GM12878 (cell line): ENCODE results near the gene NPBWR2. TPM values are rescaled to one million over a fixed set of nuclear protein-coding genes. Genes with fewer than 3 reads are reported as not detected.

ENCODE experiments used
- ATAC-seq: fragments of 200-7000 bp; cut with Tn5 transposase; 3 replicates; pipeline ENCODE4 v1.9.1; 2020; ENCODE audit warnings: mild to moderate bottlenecking, moderate library complexity
- BruUV-seq: library from RNA; stranded (reverse); fragments of 400-500 nt; replicated peaks from 2 replicates; lab custom pipeline; 2021; lab: Mats Ljungman, UMichigan
- CTCF ChIA-PET: fragments of 300-600 bp; sonication (Branson Sonifier 250); formaldehyde crosslinking; extraction: SDS; loops from one replicate; lab custom pipeline; 2021; ENCODE audit warnings: inconsistent platforms; lab: Yijun Ruan, JAX
- POLR2A ChIA-PET: fragments of 350-600 bp; formaldehyde crosslinking; extraction: SDS; loops from one replicate; lab custom pipeline; 2021; ENCODE audit warnings: inconsistent platforms; lab: Charles Lee
- RAD21 ChIA-PET: fragments of 300-600 bp; sonication (Branson Sonifier 250); formaldehyde crosslinking; loops from one replicate; lab custom pipeline; 2023; ENCODE audit warnings: antibody characterized with exemption; ENCODE audit not compliant: unreplicated experiment; lab: Charles Lee
- SMC1A ChIA-PET: fragments of 300-600 bp; sonication (Branson Sonifier 250); formaldehyde crosslinking; loops from one replicate; lab custom pipeline; 2023; ENCODE audit not compliant: unreplicated experiment, uncharacterized antibody; lab: Charles Lee
- DNase-seq: peaks from one replicate; pipeline ENCODE4 v3.0.0-alpha.2; 2011; ENCODE audit warnings: low read depth, low spot score
- FAIRE-seq: peaks from 3 replicates; lab custom pipeline; 2011; peaks lifted over from hg19 to GRCh38; lab: Jason Lieb, UNC
- H2AFZ ChIP-seq: 2 replicates; pipeline ENCODE4 v1.6.0; 2011; ENCODE audit warnings: low read depth, low read length, control low read depth; ENCODE audit not compliant: control insufficient read depth
- H3K27ac ChIP-seq: 2 replicates; pipeline ENCODE4 v1.5.1; 2011; ENCODE audit warnings: control low read depth; ENCODE audit not compliant: control insufficient read depth, insufficient read depth
- H3K27me3 ChIP-seq, 2 experiments: replicated peaks in 1 of 2; 2 replicates each; pipeline versions ENCODE4 v1.6.0 to v1.6.1; 2011; ENCODE audit warnings: low read length in 1 of 2; ENCODE audit not compliant: control insufficient read depth in 2 of 2, insufficient read depth in 2 of 2
- H3K36me3 ChIP-seq, 2 experiments: 2 replicates each; pipeline ENCODE4 v1.5.1; 2011; ENCODE audit warnings: low read length in 1 of 2; ENCODE audit not compliant: control insufficient read depth in 2 of 2, insufficient read depth in 2 of 2
- H3K4me1 ChIP-seq: 2 replicates; pipeline ENCODE4 v1.6.1; 2011; ENCODE audit warnings: mild to moderate bottlenecking, low read length, moderate library complexity, mixed read lengths; ENCODE audit not compliant: control insufficient read depth, insufficient read depth
- H3K4me2 ChIP-seq: 2 replicates; pipeline ENCODE4 v1.6.0; 2011; ENCODE audit warnings: control low read depth; ENCODE audit not compliant: control insufficient read depth, insufficient read depth
- H3K4me3 ChIP-seq: fragments of 200-600 bp; sonication (generic); 2 replicates; pipeline ENCODE4 v1.5.1; 2016
- H3K79me2 ChIP-seq: 2 replicates; pipeline ENCODE4 v1.6.0; 2011; ENCODE audit warnings: low read length; ENCODE audit not compliant: control insufficient read depth, insufficient read depth
- H3K9ac ChIP-seq: 2 replicates; pipeline ENCODE4 v1.8.0; 2011; ENCODE audit warnings: low read length, control low read depth, mixed read lengths; ENCODE audit not compliant: control insufficient read depth, insufficient read depth
- H3K9me3 ChIP-seq: replicated peaks from 3 replicates; pipeline ENCODE4 v1.5.1; 2011; ENCODE audit warnings: mild to moderate bottlenecking, low read length; ENCODE audit not compliant: control insufficient read depth, insufficient read depth
- H4K20me1 ChIP-seq: 2 replicates; pipeline ENCODE4 v1.6.0; 2011; ENCODE audit not compliant: control insufficient read depth, insufficient read depth
- ASH2L ChIP-seq: fragments of 300-600, 200-600 bp; sonication (generic); IDR thresholded peaks from 2 replicates; pipeline ENCODE4 v1.6.1; 2017; ENCODE audit warnings: low read depth, mild to moderate bottlenecking, borderline replicate concordance
- BRCA1 ChIP-seq: IDR thresholded peaks from 2 replicates; pipeline ENCODE4 v1.6.1; 2011; ENCODE audit warnings: low read depth, low read length, improper control_type of control experiment
- EGR1 ChIP-seq, 2 experiments: IDR thresholded peaks; 1 replicate in 1 of 2; 2 replicates in 1 of 2; pipeline ENCODE4 v1.6.1; 2011 to 2012; ENCODE audit warnings: low read depth in 2 of 2, low read length in 2 of 2, borderline replicate concordance in 1 of 2, mild to moderate bottlenecking in 1 of 2, moderate library complexity in 1 of 2
- SIN3A ChIP-seq: IDR thresholded peaks from 2 replicates; pipeline ENCODE4 v1.6.1; 2012; ENCODE audit warnings: low read depth, low read length, improper control_type of control experiment
- TARDBP ChIP-seq: IDR thresholded peaks from 2 replicates; pipeline ENCODE4 v1.6.1; 2016; ENCODE audit warnings: borderline replicate concordance
- WGBS: methylation state at CpG from one replicate; pipeline ENCODE4 v1.1.6; 2016; ENCODE audit warnings: low lambda C conversion rate; ENCODE audit not compliant: insufficient replicate concordance, insufficient coverage; ENCODE audit errors: missing lambda C conversion rate; 5-methylcytosine and 5-hydroxymethylcytosine counted together
- in situ Hi-C: fragments of 300-500 bp; cut with MboI; formaldehyde crosslinking; loops from 9 replicates; pipeline ENCODE4 v1.14.3; 2018; ENCODE audit warnings: mixed read lengths
- intact Hi-C: fragments of 100-400 bp; cut with micrococcal nuclease; formaldehyde crosslinking; loops from one replicate; pipeline ENCODE4 v1.14.2; 2022; ENCODE audit not compliant: unreplicated experiment
- polyA plus RNA-seq, 11 experiments: library from polyadenylated mRNA; depleted of rRNA in 4 of 11; unstranded in 6 of 11; stranded (reverse) in 5 of 11; fragments of >200 nt; fragmentation: Nextera tagmentation in 4 of 11; fragmentation: Illumina TruSeq in 1 of 11; extraction: Ambion mirVana in 4 of 11; extraction: Trizol in 1 of 11; gene quantifications; 1 replicate in 1 of 11; 2 replicates in 10 of 11; pipeline versions ENCODE4 v1.2.1 to v1.2.3, GENCODE V29; 2011 to 2016; ENCODE audit warnings: inconsistent platforms in 2 of 11, missing spikeins in 2 of 11, low read depth in 1 of 11
- total RNA-seq, 4 experiments: library from RNA; depleted of rRNA in 3 of 4; stranded (reverse); fragments of >200 nt in 3 of 4; fragmentation: Illumina TruSeq in 1 of 4; extraction: Trizol in 1 of 4; gene quantifications; 2 replicates each; pipeline versions ENCODE4 v1.2.1 to v1.2.3, GENCODE V29; 2013 to 2021
- TF ChIP-seq, protein P1 (sequence below): fragments of 450-650 bp; conservative IDR thresholded peaks from 2 replicates; pipeline ENCODE4 v1.6.1; 2017; ENCODE audit warnings: mild to moderate bottlenecking, moderate library complexity

The NPBWR2 gene
- total and polyA plus RNA-seq, 10 of the 15 experiments (the other 5 are each of a cell fraction or from before 2014, with no cell fraction given) = not detected

DNA sequence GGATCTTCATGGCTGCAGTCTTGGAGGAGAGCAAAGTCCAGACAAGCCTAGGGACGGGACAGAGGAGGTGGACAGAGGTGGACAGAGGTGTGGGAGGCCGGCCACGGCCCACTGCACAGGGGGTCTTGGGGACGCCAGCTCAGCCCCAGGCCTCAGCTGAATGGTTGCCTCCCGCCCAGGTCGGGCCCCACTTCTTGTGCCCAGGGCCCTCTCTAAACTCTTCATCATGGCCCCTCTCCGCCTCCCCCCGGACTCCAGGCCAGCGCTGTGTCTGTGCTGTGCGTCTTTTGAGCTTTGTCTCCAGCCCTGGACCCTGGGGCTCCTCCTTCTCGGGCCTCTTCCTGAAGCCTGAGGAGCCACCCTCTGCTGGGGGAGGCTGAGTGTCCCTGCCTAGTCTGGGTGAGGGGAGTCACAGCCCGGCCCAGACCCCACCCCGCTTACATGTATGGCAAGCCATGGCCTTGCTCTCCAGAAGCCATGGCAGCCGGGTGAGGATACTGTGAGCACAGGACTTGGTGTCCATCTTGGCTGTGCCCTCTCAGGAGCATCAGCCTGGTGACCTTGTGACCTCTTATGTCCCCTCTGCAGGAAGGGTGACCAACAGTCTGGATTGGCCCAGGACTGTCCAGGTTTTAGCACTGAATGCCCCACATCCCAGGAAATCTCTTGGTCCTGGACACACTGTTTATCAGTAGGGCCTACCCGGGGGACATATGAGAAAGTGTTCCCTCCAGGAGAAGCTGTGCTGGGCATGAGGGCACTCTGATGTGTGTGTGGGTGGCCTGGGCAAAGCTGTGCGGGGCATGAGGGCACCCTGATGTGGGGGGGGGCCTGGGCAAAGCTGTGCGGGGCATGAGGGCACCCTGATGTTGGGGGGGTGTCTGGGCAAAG, 9.4 kb upstream of the NPBWR2 start:
- Histone ChIP-seq H3K4me1 (peaks cover 5% of the 10 kb centered on the region), H4K20me1 (no peaks in the 10 kb centered on the region), H3K9me3 (no peaks in the 10 kb centered on the region), H3K4me3 (no peak overlapping the region), H3K27ac (no peak overlapping the region), H3K79me2 (no peaks in the 10 kb centered on the region), H3K9ac (no peak overlapping the region), H3K36me3 (no peaks in the 10 kb centered on the region), H2AFZ (no peak overlapping the region), H3K27me3 (peaks cover 0 to 3% of the 10 kb centered on the region in 2 experiments; a peak in 1 of 4 replicates), H3K4me2 (no peak overlapping the region)
- DNase-seq (no peak), ATAC-seq (no peak), FAIRE-seq (no peak)
- intact Hi-C loops = no loop called here
- RAD21 ChIA-PET = interaction anchor here (1.1 kb wide), 1 partner anchor 39 kb away, joined by 4 read pairs; no protein-coding TSS in a partner anchor
- in situ Hi-C loops = no loop called here
- POLR2A ChIA-PET = interaction anchor here (0.6 to 1.0 kb wide), 2 partner anchors 33 to 588 kb away, joined by 3 read pairs; no protein-coding TSS in a partner anchor
- 47% methylated on average over 12 of the region's 17 CpGs for WGBS
- no peak for TF ChIP-seq SIN3A
- no peak for TF ChIP-seq BRCA1
- TF ChIP-seq EGR1 (IDR thresholded peaks at IDR 0.05; ENCODE audit: borderline replicate concordance in 1 of 2, low read depth in 2 of 2, low read length in 2 of 2) = no peak
- TF ChIP-seq TARDBP = no peak
- TF ChIP-seq, protein P1, sequence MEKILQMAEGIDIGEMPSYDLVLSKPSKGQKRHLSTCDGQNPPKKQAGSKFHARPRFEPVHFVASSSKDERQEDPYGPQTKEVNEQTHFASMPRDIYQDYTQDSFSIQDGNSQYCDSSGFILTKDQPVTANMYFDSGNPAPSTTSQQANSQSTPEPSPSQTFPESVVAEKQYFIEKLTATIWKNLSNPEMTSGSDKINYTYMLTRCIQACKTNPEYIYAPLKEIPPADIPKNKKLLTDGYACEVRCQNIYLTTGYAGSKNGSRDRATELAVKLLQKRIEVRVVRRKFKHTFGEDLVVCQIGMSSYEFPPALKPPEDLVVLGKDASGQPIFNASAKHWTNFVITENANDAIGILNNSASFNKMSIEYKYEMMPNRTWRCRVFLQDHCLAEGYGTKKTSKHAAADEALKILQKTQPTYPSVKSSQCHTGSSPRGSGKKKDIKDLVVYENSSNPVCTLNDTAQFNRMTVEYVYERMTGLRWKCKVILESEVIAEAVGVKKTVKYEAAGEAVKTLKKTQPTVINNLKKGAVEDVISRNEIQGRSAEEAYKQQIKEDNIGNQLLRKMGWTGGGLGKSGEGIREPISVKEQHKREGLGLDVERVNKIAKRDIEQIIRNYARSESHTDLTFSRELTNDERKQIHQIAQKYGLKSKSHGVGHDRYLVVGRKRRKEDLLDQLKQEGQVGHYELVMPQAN = no peak
- TF ChIP-seq ASH2L = no peak
- CTCF ChIA-PET = interaction anchor here (1.2 to 2.8 kb wide), 4 partner anchors 17 to 59 kb away, joined by 3 to 12 read pairs (median 6); partner anchors contain the start of gene LKAAEAR1
- no TSS peak for BruUV-seq
- SMC1A ChIA-PET = no interaction called here
